ENCODE data around the gene YY1.
"Not testable (repeated sequence)": the region's sequence is repeated elsewhere in the genome, so short reads cannot be mapped to it uniquely, and the experiment has no call there.

YY1 gene

DNA sequence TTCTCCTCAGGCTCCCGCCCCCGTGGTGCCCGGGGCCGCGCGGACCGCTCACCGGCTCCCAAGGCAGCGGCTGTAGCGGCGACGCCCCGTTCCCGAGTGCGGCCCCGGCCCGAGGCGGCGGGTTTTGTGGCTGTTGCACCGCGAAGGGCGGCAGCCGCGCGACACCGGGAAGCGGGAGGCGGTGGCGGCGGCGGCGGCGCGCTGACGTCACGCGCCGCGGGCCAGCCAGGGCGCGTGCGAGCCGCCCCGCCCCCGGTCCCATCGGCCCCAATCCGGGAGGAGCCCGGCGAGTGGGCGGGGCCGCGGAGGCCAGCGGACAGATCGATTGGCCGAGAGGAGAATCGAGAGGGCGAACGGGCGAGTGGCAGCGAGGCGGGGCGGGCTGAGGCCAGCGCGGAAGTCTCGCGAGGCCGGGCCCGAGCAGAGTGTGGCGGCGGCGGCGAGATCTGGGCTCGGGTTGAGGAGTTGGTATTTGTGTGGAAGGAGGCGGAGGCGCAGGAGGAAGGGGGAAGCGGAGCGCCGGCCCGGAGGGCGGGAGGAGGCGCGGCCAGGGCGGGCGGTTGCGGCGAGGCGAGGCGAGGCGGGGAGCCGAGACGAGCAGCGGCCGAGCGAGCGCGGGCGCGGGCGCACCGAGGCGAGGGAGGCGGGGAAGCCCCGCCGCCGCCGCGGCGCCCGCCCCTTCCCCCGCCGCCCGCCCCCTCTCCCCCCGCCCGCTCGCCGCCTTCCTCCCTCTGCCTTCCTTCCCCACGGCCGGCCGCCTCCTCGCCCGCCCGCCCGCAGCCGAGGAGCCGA lies at the start of gene YY1:
Gene YY1 (plus strand): TSS at position 726 of the 792 bp plus-strand sequence. CDS start 101 bp downstream, outside the sequence.
- peak; percentile 99 for DNase-seq

GRCh38 chr14:100190126-100190525 lies 48.8 kb upstream of the YY1 start:
- no peak for DNase-seq

DNA sequence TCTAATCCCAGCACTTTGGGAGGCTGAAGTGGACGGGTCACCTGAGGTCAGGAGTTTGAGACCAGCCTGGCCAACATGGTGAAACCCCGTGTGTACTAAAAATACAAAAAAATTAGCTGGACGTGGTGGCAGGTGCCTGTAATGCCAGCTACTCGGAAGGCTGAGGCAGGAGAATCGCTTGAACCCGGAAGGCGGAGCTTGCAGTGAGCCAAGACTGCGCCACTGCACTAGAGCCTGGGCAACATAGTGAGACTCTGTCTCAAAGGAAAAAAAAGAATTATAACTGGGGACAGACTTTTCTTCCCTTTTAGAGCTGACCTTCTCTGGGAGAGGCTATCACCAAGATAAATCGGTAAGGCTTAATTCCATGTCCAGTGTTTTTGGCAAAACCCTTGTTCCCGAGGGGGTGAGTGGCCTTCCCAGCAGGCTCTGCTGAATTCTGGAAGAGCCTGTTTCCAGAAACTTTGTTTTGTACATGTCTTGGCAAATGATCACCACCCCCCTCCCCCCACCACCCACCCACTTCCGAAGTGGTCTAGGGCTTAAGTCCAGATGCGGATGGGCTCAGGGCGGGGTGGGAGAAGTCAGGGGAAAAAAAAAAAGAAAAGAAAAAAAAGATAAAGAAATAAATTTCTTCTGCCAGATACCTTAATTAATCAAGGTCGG lies 47.2 kb upstream of the YY1 start:
- DNase-seq = no peak

GRCh38 chr14:100192250-100192671 lies 46.7 kb upstream of the YY1 start:
- no peak for DNase-seq

DNA sequence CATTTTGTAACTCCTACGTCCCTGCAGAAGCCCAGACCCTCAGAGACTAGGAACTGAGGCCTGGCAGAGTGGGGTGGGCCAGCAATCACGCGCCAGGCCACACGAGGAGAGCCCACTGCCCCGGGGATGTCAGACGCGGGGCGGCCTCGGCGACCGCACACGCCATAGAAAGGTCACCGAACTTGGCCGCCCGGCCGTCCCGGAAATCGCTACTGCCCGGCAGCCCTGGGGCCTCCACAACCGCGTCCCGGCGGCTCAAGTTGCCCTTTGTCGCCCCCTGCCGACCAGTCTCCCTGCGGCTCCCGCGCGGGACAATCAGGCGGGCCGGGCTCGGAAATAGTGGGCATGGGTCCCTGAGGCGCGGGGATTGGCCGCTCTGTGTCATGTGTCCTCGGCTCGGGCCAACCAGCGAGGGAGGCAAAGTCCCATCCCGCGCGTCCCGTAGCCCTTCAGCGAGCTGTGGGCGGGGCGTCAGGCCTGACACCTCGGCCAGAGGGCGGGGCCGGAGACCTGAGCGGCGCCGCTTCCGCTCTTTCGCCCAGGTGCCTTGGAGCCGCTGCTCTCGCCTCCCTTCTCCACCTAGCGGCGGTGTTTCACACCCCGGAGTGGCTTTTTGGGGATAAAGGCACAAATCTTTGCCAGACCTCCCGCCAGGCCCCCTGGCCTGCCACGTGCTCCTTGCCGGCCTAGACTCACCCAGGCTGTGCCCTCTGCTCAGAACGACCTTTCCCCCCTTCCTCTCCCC lies 46.1 kb upstream of the YY1 start:
- DNase-seq = peak; percentile 100

GRCh38 chr14:100193417-100194357 lies 45.3 kb upstream of the YY1 start:
- no peak for DNase-seq

GRCh38 chr14:100199240-100199860 lies 39.6 kb upstream of the YY1 start:
- DNase-seq = no peak

- no peak for DNase-seq
Measured at GRCh38 chr14:100200311-100200710, 38.6 kb upstream of the YY1 start.

GRCh38 chr14:100201701-100202100 lies 37.2 kb upstream of the YY1 start:
- DNase-seq = no peak

GRCh38 chr14:100202712-100203111 lies 36.2 kb upstream of the YY1 start:
- DNase-seq = no peak

DNA sequence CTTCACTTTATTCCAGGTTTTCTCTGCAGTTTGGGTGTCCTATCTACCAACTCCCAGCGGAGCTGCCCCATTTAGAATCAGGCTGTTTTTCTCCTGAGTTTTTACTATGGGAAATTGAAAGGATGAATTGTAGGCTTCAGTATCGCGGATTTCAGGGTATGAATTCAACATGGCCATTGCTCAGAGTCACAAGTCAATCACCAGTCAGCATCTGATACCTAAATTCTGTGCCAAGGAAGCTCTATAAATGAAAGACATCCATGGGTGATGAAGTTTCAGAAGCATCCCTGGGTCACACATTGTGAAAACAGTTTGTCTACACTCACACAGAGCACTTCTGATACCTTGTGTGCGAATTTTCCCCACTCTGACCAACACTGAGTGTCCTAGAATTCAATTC lies 35.8 kb upstream of the YY1 start:
- DNase-seq = no peak

GRCh38 chr14:100203962-100204834 lies 34.7 kb upstream of the YY1 start:
- DNase-seq = no peak

DNA sequence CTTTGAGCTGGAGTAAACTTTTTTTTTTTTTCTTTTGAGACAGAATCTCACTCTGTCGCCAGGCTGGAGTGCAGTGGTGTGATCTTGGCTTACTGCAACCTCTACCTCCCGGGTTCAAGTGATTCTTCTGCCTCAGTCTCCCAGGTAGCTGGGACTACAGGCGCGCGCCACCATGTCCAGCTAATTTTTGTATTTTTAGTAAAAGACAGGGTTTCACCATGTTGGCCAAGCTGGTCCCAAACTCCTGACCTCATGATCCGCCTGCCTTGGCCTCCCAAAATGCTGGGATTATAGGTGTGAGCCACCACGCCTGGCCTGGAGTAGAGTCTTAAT lies 34.1 kb upstream of the YY1 start:
- DNase-seq = not testable (repeated sequence)

GRCh38 chr14:100207588-100207987 lies 31.4 kb upstream of the YY1 start:
- DNase-seq = not testable (repeated sequence)

GRCh38 chr14:100208136-100208535 lies 30.8 kb upstream of the YY1 start:
- DNase-seq = not testable (repeated sequence)

DNA sequence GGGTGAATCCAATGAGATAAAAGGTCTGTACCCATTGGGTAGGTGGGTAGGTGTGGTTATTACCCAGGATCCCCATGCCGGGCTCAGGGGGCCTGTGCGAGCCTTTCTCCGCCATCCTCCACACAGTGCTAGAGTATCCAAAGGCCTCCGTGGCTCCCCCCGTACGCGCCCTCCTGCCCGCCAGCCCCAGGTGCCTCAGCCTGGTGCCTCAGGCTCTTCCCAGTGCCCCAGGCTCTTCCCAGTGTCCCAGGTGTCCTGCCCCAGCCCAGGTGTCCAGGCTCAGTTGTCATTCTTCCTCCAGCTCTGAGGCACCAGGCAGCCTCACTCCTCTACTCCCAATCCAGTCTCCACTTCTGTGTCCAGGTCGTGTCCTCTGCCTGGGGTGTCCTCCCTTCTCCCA lies 27.6 kb upstream of the YY1 start:
- no peak for DNase-seq

DNA sequence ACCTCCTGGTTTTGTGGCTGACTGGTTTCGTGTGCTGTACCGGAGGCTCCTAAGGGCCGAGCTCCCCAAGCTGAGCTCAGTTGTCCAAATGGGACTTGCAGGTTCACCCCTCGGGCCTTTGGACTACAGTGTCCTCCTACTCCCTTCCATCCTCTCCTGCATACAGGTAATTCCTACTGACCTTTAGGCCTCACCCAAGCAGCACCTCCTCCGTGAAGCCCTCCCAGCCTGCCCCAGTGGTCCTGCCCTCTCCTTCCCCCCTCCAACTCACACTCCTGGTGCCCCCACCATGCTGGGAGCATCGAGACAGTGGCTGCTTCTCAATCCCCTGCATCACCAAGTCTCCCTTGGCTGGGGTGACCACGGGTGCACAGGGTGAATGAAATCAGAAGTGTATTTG lies 27.1 kb upstream of the YY1 start:
- no peak for DNase-seq

- DNase-seq = no peak
Measured at GRCh38 chr14:100212476-100213333, 26.2 kb upstream of the YY1 start.

- no peak for DNase-seq
Measured at GRCh38 chr14:100213587-100213955, 25.4 kb upstream of the YY1 start.

Data from activated CD4-positive, alpha-beta T cell treated with anti-CD3 and anti-CD28 coated beads for 1 hour (primary cell).